ENCODE results near the gene SLC35D3.

DNA sequence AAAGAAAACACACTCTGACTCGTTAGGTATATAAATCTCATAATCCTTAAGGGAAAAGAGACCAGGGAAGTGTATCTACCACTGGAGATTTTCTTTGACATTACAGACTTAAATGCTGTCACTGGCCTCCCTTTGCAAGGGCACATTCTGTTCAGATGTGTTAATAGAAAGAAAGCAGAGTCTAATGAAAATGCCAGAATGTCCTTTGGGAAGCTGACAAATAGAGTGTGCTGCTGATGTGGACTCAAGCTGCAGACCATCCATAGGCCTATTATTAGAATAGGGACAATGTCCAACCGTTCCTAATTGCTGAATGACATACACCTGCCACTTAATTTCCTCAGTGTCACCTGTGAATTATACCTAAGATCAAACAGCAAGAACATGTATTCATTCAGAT is 41.2 kb downstream of the SLC35D3 start:
- TF ChIP-seq EZH2 (IDR thresholded peaks at IDR 0.05; ENCODE audit: borderline replicate concordance): no peak
- TF ChIP-seq, protein P1, sequence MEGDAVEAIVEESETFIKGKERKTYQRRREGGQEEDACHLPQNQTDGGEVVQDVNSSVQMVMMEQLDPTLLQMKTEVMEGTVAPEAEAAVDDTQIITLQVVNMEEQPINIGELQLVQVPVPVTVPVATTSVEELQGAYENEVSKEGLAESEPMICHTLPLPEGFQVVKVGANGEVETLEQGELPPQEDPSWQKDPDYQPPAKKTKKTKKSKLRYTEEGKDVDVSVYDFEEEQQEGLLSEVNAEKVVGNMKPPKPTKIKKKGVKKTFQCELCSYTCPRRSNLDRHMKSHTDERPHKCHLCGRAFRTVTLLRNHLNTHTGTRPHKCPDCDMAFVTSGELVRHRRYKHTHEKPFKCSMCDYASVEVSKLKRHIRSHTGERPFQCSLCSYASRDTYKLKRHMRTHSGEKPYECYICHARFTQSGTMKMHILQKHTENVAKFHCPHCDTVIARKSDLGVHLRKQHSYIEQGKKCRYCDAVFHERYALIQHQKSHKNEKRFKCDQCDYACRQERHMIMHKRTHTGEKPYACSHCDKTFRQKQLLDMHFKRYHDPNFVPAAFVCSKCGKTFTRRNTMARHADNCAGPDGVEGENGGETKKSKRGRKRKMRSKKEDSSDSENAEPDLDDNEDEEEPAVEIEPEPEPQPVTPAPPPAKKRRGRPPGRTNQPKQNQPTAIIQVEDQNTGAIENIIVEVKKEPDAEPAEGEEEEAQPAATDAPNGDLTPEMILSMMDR (IDR thresholded peaks at IDR 0.05; ENCODE audit: poor library complexity): no peak

Measured in hepatocyte (in vitro differentiated cells).